ENCODE results near the gene PRKAG2.

Gene PRKAG2

DNA sequence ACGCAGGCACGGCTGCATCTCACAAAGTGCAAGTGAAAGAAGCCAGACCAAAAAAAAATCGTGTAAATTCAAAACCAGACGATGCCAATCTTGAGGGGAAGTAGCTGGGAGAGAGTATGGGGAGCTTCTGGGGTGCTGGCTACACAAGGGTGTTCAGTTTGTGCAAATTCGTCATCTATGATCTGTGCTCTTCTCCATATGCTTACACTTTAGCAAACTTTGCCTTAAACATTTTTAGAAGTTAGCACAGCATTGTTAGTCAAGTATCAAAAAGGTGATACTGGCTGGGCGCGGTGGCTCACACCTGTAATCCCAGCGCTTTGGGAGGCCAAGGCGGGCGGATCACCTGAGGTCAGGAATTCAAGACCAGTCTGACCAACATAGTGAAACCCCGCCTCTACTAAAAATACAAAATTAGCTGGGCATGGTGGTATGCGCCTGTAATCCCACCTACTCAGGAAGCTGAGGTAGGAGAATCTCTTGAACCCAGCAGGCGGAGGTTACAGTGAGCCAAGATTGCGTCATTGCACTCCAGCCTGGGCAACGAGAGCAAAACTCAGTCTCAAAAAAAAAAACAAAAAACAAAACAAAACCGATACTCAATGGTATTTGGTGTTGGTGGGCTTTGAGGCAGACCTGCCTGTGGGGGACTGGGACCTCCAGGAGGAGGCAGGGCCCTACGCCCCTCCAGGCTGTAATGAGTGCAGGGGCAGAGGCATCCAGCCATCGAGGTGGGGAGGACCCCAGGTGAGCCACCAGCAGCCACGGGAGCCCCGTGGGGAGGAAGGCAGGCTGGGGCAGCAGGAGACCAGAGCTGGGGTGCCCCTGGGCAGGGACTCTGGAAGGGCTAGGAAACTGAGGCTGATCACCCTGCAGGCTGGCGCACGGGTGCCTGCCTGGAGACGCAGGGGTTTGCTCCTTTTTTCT is 150.0 kb downstream of the PRKAG2 start:
- no peak for DNase-seq (ENCODE audit: low spot score)

DNA sequence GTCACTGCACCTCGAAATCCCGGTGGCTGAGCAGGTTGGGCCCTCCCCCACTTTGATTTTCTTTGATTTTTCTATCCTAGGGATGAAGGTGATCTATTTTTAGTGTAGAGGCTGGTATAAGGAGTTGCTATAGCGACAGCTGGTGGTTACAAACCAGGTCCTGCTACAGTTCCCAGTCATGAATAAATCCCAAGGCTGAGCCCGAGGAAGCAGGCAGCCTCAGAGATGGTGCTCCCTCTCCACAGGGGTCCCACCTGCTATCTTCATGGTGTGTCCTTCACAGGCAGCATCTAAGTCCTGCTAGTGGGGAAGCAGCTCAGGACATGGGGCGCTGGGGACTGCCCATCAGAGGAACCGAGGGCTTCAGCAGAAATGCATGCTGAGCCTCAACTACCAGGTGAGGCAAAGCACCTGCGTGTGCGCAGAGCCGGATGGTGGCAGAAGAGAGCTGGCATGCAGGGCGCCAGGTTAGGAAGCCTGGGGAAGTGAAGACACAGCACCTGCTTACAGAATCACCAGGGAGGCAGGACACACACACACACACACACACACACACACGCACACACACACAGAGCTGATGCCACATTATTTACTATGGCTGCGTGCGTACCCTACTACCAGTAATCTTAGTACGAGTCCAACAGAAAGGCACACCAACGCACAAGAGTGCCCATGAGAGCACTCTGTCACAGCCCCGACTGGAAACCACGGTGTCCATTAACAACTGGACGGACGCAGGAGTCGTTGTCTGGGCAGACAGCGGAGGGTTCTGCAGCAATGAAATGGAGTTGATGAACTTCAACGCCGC is 150.9 kb downstream of the PRKAG2 start:
- DNase-seq (ENCODE audit: low spot score) = no peak

DNA sequence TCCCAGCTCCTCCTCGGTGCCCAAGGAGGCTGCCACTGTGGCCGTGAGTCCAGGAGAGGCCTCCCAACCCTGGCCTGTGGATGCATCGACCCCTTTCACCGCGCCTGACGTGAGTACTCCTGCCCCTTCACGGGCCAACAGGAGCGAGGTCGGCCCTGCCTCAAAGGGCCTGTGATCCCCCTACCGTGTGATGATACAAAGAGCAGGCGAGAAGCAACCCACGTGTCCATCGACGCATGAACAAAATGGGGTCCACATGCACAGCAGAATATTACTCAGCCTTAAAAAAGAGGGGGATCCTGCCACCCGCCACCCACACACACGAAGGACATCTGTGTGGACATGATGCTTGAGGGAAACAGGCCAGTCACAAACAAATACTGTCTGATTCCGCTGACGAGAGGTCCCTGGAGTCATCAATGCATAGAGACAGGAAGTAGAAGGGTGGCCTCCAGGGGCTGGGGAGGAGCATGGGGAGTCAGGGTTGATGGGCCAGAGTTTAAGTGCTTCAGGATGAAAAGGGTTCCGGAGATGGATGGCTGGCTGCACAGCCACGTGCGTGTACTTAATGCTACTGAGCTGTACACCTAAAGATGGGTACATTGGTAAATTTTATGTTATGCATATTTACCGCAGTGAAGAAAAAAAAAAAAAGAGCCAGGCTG is 151.9 kb downstream of the PRKAG2 start:
- no peak for DNase-seq (ENCODE audit: low spot score)

DNA sequence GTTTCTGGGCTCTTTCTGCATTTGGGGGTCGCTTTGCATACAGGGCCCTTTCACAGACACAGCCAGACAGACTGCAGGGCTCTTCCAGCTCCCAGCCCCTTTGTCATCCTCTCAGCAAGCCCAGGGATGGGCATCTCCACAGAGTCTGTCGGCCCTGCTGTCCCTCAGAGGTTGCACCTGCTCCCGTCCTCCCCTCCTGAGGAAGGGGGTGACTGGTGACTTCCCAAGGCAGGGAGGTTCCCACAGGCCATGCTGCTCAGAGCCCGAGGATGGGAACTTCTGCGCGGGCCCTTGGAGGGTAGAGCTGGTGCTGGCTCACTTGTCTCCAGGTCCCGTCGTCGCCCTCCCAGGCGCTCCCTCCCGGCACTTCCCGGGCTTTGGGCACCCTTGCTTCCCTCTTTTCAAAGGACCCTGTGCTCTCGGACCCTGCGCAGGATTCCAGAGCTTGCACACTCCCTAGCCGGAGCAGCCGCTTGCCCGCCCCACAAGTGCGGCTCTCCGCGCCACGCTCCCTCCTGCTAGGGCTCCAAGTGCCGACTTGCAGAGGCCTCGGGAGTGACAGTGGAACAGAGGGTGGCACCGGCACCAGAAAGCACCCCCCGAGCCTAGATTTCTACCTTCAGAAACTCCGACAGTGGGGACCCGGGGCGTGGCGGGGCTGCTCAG is 152.5 kb downstream of the PRKAG2 start:
- DNase-seq (ENCODE audit: low spot score) = no peak

DNA sequence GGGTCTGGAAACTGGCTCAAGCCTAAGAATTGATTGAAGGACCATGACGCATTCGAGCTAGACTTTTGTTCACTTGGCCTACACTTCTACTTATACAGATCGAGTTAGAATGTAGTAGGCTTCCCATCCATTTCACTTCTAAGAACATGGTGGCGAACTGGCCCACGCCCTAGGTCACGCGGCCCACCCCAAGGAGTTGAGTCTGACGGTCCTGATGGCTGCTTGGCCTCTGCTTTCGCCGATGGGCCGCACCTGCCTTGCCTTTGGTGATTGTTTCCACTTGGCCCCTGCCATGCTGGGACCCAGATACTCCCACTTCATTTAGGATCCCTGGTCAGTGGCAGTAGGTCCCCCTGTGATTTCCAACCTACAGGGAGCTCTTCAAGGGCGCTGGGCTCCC is 153.6 kb downstream of the PRKAG2 start:
- no peak for DNase-seq (ENCODE audit: low spot score)

DNA sequence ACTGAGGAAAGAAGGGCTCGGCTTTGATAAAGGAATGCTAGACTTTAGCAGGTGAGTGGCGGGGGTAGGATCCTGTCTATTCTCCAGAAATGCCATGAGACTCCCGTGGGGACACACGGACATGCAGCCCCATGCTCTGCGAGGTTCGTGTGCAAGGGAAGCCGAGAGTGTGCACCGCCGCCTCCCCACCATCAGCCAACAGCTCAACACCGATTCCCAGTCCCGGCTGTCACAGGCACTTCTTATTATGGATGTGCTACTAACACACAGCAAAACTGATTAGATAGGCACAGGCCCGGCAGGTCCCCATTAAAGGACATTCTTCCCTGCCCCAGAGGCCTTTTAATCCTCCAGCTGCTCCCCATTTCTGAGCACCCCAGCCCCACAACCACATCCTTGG is 154.4 kb downstream of the PRKAG2 start:
- DNase-seq (ENCODE audit: low spot score) = no peak

DNA sequence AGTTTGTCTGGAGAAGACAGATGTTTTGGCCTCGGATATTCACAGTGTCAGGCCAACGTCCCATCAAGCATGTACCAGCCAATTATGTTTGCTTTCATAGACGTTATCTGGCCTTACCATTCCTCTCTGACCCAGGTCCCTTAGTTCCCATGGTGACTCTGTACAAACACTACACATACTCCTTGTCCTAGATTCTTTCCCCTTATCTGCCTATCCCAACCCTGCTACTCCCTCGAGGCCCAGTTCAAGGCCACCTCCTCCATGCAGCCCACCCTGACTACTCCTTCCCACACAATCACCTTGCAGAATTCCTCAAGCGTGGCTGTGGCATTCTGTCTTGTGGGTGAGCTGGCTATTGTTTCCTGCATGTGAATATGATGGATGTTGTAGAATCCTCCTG is 155.2 kb downstream of the PRKAG2 start:
- DNase-seq (ENCODE audit: low spot score) = no peak

DNA sequence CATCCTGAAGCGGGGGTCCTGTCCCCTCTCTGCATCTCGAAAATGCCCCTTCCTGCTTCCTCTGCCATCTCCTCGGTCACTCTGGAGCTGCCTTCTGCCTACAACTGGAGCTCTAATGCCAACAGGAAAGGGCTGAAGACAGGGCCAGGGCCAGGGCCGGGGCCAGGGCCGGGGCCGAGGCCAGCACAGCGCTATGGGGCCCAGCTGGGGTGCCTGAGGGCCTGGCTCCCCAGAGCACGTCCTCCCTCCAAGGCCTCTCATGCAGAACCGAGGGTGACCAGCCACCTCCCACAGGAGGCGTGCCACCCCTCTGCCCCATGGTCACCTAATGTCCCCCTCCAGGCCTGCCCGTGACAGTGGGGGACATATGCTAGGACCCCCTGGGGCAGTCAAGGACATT is 155.7 kb downstream of the PRKAG2 start:
- no peak for DNase-seq (ENCODE audit: low spot score)

DNA sequence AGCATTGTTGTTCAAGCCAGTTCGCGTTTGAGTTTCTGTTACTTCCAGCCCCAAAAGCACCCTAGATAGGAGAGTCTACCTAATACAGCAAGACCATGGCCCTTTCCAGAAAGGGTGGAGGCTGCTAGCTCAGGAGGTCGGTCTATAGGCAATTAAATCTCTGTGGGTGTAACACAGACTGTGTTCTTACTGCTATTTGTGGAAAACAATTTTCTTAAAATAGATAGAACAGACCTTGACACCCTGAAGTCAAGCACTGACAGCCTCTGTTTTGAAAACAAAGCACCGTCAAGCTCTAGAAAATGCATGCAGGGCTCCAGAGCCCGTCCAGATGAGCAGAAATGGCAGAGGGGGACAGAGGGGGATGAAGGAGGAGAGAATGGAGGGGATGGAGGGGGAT is 156.6 kb downstream of the PRKAG2 start:
- DNase-seq (ENCODE audit: low spot score) = no peak

DNA sequence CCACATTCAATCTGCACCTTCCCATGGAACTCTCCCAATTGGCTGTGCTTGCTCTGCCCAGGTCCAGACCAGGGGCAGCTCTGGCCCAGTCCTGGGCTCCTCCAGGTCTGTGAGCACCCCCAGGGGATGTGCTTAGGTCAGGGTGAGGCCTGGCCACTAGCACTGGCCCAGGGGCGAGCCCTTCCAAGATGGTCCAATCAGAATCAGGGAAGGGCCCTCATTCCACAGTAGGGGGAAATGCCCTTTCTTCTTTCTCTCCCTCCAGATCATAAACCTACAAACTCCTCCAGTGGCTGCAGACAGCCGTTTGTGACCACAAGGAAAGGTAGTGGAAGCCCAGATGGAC is 157.0 kb downstream of the PRKAG2 start:
- DNase-seq (ENCODE audit: low spot score) = no peak

DNA sequence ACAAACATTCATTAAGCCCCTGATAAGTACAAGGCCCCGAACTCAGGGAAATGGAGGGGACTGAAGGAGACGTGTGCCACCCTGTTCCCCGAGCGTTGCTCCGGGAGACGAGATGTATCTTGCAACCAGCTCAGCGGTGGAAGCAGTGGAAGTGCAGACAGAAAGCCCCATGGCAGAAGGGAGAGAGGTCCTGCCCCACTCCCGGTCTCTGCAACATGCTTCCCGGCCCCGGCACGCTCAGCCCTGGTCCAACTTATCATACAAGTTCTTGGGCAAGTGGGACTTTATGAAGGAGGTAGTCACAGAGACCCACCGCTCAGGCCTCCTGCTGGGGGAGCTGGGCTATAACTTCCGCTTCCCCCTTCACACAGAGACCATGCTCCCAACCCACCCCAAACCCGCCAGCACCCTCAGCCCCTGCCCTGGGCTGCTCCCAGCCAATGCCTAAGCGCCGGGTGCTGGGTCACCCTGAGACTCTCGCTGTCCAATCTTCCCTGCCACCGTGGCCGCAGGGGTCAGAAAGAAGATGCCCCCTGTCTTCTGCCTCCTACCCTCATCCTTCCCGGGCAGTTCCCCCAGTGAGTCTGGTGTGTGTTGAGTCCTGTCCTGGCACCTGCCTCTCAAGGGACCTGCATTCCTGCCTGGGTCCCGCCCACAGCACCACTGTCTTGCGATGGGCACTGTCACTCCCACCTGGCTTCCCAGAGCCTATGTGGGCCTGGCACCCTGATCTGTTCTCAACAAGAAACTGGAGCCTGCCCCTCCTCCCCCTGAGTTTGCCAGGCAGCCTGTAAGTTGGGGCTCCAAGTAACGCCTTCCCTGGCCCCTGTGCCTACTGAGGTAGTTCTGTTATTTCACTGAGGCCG is 157.7 kb downstream of the PRKAG2 start:
- DNase-seq (ENCODE audit: low spot score) = no peak

DNA sequence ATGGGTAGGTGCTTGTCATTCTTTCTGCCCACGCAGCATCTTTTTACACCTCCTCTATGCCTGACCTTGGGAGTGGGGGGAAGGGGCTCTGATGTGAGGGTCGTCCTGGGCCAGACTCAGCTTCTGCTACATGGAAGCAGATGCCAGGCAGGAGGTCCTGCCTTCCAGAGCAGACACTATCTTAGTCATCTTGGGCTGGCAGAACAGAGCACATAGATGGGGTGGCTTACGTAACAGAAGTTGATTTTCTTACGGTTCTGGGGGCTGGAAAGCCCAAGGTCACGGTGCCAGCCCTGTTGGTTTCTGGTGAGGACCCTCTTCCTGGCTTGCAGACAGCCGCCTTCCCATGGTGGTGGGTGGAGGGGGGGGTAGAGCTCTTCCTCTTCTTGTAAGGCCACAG is 159.0 kb downstream of the PRKAG2 start:
- DNase-seq (ENCODE audit: low spot score) = no peak

DNA sequence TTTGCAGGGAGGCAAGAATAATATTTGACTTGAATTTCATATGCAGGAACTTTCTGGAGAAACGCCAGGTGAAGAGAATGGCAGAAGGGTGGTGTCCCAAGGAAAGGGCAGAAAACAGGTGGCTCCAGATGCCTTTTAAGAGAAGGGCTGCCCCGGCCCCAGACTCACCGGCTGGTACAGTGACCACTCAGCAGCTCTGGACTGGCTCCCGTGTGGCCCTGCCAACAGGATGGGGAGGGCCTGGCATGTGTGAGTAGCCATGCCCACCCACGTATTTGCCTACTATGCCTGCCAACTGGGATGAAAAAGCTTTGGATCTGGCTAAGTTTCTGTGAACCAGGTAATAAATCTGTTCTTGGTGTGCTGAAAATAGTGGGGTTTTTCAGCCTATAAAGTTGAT is 159.5 kb downstream of the PRKAG2 start:
- no peak for DNase-seq (ENCODE audit: low spot score)

DNA sequence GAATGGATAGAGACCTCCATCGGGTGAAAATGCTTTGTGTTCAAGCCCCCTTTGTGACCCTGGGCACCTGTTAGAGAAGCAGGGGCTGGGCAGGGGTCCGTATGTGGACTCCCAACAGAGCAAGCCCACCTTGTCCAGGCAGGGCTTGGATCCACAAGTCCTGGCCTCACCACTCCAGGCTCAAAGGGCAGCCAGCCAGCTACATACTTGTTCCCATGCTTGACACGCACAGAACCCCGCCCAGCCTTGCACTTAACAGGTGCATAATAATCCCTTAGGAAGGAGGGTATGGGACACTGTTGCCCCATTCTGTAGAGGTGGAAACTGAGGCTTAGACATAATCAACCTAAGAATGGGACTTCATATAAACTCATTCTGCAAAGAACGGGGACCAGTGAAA is 160.6 kb downstream of the PRKAG2 start:
- DNase-seq (ENCODE audit: low spot score) = no peak

DNA sequence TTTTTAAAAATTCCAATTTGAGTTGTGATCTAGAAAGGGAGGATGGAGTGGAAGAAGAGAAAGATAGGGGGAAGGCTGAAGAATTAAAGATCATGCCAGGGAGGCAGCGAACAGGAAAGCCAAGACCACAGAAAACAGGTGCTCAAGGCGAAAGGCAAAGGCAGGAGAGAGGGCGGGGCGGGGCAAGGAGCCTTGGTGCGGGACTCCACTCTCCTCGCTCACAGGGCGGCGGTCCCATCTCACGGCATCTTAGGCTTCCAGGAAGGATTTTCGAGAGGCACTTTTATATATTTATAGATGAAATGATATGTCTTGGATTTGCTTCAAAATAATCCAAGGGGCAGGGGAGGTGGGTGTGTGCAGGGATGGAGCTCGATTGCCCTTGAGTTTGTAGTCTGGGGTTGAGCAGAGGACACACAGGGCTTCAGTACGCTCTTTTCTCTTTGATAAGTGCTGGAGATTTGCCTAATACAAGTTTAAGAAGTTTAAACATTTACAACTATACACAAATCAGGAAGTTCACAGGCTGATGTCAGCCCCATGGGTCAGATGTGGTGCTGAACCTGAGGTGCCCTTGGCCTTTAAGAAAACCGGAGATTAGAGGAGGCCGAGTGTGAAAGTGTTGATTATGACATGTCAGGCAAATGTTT is 161.1 kb downstream of the PRKAG2 start:
- DNase-seq (ENCODE audit: low spot score) = no peak

DNA sequence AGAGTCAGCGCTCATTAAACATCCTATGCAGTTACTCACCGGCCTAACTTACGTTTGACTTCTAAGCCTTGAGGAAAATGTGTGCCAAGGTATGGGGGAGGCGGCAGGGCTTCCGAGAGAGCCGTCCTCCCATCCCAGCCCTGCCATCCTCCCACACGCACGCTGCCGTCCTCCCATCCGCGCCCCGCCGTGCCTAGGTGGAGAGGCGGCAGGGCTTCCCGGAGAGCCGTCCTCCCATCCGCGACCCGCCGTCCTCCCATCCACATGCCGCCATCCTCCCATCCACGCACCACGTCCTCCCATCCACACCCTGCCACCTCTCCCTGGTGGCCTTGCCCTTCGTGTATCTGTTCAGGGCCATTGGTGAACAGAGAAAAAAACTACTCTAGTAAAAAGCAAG is 162.7 kb downstream of the PRKAG2 start:
- DNase-seq (ENCODE audit: low spot score) = no peak

DNA sequence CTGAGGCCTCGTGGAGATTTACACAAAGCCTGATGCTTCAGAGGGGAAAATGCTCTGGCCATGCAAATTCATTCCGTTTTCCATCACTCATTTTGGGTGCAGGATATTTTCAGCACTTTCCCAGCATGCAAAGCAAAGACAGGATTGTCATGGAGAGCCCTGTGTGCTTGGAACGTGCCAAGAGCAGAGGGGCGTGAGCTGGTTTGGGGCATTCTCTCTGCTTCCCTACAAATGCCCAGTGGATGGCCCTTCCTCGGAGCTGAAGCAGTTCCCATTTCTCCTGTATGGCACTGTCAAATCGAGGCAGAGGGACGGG is 164.1 kb downstream of the PRKAG2 start:
- DNase-seq (ENCODE audit: low spot score) = no peak

DNA sequence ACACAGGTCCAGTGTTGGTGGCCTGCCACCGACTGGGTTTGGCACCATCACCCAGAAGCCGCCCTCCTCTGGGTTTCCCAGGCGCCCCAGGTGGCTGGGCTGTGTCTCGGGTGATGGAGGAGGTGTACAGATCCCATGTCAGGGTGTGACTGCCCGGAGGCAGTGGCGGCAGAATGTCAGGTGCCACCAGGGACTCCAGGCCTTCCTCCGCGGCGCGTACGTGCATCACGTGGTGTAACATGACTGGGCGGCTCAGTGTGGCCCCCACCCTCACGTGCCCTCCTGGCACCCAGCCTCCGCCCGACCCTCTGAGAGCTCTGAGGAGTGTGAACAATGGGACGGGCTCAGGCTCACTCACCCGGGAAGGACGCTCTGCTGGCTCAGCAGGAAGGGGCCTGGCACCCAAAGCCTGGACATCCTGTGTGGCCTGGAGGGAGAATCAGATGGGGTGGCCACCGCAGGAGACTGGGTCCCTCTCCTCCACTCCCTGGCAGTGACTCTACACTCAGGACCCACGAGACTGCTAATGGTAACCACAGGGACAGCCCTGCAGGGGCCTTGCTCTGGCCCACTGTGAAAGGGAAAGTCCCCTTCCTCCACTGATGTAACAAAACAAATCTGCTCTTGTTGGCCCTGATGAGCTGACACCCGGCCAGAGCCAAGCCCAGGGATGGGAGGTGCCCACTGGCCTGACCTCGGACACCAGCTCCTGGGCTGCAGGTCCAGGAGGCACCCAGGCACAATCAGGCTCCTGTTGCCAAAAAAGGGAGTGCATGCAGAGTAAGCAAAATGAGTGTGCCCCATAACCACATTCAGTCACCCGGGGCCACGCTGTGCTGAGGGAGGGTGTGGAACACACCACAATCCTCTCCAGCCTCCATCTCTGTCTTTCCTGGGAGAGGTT is 164.8 kb downstream of the PRKAG2 start:
- no peak for DNase-seq (ENCODE audit: low spot score)

DNA sequence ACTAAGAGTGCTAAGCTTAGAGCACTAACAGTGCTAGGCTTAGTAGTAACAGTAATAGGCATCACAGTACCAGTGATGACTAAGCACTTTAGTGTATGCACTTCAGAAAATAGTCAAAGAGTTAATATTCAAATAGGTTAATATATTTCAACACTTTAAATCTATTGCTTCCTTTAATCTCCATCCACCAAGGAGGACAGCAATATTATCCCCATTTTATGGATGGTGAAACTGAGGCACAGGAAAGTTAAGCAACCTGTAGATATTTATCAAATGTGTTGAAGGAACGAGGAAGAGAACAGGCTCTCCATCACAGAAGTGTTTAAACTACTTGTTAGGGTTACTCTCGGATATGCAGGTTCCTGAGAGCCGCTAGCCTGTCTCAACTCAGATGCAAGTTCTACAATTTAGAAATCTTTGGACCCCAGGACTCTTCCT is 165.5 kb downstream of the PRKAG2 start:
- no peak for DNase-seq (ENCODE audit: low spot score)
